Mammary epithelial cell (primary cell): ENCODE results near the gene ERRFI1.

ENCODE experiments used
- EZH2 ChIP-seq: IDR thresholded peaks from 2 replicates; pipeline ENCODE4 v1.6.1; 2012; ENCODE audit warnings: low read length, inconsistent platforms, borderline replicate concordance
- TF ChIP-seq, protein P1 (sequence below), 2 donors: IDR thresholded peaks in 1 of 2; conservative IDR thresholded peaks in 1 of 2; 2 replicates each; pipeline ENCODE4 v1.5.1; 2011 to 2012; ENCODE audit warnings: inconsistent platforms in 2 of 2, low read length in 2 of 2, mild to moderate bottlenecking in 2 of 2, control low read depth in 1 of 2, low read depth in 1 of 2; ENCODE audit not compliant: insufficient read depth in 1 of 2; ENCODE audit errors: extremely low read depth in 1 of 2

DNA sequence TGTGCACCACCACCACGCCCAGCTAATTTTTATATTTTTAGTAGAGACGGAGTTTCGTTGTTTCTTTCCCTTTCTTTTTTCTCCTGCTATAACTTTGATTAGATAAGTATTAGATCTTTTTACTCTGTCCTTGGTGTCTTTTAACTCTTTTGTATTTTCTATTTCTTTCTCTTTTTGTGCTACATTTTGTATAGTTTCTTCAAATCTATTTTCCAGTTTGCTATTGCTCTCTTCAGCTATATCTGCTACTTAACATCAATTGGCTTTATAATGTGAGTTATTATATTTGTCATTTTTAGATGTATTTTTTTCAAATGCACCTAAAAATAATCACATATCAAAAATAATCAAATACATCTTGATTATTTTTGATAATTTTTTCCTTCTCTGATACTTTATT, 16.0 kb upstream of the ERRFI1 start:
- TF ChIP-seq, protein P1, sequence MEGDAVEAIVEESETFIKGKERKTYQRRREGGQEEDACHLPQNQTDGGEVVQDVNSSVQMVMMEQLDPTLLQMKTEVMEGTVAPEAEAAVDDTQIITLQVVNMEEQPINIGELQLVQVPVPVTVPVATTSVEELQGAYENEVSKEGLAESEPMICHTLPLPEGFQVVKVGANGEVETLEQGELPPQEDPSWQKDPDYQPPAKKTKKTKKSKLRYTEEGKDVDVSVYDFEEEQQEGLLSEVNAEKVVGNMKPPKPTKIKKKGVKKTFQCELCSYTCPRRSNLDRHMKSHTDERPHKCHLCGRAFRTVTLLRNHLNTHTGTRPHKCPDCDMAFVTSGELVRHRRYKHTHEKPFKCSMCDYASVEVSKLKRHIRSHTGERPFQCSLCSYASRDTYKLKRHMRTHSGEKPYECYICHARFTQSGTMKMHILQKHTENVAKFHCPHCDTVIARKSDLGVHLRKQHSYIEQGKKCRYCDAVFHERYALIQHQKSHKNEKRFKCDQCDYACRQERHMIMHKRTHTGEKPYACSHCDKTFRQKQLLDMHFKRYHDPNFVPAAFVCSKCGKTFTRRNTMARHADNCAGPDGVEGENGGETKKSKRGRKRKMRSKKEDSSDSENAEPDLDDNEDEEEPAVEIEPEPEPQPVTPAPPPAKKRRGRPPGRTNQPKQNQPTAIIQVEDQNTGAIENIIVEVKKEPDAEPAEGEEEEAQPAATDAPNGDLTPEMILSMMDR (conservative IDR thresholded peaks at IDR 0.05 in 1 of 2, IDR thresholded peaks at IDR 0.05 in 1 of 2; ENCODE audit: extremely low read depth in 1 of 2, insufficient read depth in 1 of 2, low read depth in 1 of 2, low read length in 2 of 2) = no peak
- no peak for TF ChIP-seq EZH2
